Measurements from ENCODE around the gene EFCAB14.
"Not testable (repeated sequence)": the region's sequence is repeated elsewhere in the genome, so short reads cannot be mapped to it uniquely, and the experiment has no call there.

Gene EFCAB14, protein sequence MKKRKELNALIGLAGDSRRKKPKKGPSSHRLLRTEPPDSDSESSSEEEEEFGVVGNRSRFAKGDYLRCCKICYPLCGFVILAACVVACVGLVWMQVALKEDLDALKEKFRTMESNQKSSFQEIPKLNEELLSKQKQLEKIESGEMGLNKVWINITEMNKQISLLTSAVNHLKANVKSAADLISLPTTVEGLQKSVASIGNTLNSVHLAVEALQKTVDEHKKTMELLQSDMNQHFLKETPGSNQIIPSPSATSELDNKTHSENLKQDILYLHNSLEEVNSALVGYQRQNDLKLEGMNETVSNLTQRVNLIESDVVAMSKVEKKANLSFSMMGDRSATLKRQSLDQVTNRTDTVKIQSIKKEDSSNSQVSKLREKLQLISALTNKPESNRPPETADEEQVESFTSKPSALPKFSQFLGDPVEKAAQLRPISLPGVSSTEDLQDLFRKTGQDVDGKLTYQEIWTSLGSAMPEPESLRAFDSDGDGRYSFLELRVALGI

DNA sequence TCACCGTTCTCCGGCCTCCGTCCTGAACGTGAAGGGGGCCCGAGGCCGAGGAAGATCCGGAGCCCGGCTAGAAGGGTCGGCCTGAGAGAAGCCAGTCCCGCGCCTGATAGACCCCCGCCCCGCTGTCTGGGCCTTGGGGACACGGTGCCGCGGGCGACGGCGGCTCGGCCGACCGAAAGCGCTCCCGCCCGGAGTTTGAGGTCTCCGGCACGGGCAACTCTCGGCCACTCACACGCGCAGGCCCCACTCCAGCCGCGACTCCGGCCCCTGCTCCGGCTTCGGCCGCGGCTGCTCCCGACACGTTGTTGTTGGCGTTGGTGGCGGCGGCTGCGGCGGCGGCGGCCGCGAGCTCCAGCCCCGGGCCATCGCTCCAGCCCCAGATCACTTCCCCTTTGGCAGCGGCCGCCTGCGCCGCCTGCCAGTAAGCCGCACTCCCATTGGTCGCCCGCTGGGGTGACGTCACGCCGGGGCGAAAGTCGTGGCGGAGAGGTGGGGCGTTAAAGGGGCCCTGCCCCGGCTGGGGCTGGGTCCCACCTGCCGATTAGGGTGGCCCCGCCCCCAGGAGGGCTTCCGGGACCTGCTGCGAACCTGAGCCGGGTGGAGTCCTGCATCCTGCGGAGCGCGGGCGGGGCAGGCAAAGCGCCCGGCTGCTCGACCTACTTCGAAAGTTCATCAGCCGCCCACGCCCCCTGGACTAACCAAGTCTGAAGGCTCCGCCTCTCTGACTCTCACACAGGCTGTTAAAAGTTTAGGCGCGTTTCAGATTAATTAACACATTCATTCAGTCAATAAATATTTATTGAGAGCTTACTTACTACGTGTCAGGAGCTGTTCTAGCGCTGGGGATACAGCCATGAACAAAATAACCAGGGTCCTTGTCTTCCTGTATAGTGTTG lies at the start of gene EFCAB14:
TSS of gene EFCAB14 (minus strand) at position 388 of the 896 bp plus-strand sequence. CDS start 1,027 bp downstream, outside the sequence.
- peak; percentile 99 for DNase-seq

DNA sequence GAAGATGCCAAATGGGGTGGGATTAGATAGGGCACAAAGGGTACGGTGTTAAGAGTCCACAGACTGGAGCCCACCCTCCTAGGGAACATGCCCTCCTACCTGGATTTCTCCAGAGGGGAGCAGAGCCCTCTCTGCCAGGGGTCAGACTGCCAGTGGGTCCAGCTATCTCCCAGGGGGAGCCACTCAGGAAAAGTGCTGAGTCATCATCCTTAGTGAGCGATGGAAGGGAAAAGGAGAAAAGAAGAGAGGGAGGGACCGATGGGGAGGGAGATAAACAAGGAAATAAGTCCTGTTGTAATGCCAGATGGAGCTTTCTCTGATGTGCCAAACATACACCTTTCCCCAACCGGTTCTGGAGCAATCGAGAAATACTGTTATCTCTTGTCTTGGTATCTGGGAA lies 49.5 kb upstream of the EFCAB14 start:
- no peak for DNase-seq

DNA sequence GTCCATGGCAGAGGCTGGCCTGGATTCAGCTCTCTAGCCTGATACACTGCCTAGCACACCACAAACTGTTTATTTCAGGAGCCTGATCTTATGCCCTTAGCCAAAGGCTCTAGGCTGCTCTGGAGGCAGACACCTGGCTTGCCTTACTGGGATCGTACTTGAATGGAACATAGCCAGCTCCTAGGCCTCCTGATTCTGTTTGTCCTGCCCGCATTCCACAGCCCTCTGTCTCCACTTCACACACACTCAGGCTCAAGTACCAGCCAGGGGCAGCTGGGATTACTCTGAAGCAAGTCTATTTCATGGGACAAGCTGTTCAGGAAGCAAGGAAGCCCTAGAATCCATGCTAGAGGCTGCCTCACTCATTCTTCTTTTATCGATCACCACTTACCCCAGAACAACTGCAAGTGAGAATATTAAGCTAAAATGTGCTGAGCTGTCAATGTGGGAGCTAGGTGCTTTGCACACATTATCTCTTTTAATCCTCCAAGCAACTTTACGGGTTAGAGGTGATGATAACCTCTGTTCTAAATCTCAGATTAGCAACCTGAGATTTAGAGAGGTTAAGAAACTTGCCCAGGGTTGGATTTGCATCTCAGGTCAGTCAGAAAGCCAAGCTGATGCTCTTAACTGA lies 48.9 kb upstream of the EFCAB14 start:
- DNase-seq: no peak

DNA sequence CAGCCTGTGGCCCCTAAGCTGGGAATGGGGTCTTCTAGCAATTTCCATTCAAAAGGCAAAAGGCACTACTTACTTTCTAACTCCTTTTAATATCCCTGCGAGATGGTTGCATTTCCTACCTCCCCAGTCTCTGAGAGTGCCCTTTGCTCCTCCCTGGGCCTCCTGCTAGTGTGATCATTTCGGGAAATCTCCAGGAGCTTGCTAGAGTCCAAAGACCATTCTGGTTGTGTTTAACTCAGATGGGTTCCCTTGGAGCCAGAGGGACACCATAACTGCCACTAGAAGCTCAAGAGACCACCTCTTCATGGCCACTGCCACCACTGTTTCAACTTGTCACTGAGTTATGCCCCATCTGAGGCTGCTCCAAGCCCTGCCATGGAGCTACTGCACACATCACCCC lies 45.5 kb upstream of the EFCAB14 start:
- no peak for DNase-seq

DNA sequence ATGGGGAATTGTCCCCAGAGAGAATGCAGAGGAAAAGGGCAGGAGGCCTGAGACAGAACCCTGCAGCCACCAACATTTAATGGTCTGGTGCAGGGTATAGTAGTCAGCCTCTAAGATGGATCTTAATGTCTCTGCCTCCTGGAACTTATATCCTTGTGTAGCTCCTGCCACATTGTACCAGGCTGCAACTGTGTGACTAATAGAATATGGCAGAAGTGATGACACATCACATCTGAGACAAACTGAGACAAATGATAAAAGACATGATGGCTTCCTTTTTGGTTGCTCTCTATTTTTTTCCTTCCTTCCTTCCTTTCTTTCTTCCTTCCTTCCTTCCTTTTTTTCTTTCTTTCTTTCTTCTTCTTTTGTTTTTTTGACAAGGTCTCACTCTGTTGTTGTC lies 42.8 kb upstream of the EFCAB14 start:
- DNase-seq: no peak

GRCh38 chr1:46760558-46761166 lies 41.7 kb upstream of the EFCAB14 start:
- DNase-seq: no peak

- no peak for DNase-seq
Measured at GRCh38 chr1:46757956-46758528, 39.1 kb upstream of the EFCAB14 start.

GRCh38 chr1:46757247-46757955 lies 38.5 kb upstream of the EFCAB14 start:
- no peak for DNase-seq

DNA sequence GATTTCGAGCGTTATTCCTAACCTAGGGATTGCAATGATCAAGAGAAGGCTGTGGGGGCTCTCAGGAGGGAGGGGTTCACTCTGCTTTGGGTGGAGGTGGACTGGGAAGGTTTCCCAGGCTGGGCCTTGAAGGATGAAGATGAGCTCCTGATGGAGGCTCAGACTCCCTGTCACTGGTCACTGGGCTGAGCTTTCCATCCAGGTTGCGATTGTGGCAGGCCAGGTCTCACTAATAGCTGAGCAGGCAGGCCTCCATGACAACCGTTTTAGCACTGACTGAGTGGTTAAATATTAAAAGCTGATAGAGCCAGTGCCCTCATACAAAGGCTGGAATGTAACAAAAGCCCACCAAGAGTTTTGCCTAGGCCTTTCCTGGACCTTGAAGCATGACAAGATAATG lies 36.2 kb upstream of the EFCAB14 start:
- DNase-seq: no peak

DNA sequence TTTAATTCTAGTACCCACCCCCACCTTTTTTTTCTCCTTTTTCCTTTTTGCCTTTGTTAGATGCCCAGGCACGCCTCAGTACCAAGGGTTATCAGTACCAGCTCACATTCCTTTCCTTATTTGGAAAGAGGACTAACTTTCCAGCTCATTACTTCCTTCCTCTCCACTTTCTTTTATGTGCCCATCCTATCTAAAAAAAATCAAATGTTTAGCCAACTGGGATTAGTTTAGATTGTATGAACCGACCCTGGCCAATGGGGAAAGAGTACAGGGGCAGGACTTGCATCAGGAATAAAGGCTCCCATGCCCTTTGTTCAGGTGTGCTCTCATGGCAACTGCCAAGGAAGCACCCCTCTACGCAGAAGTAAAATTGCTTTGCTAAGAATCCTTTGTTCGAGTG lies 35.8 kb upstream of the EFCAB14 start:
- DNase-seq: not testable (repeated sequence)

- no peak for DNase-seq
Measured at GRCh38 chr1:46753985-46754384, 35.1 kb upstream of the EFCAB14 start.

GRCh38 chr1:46749921-46750404 lies 31.0 kb upstream of the EFCAB14 start:
- DNase-seq: no peak

DNA sequence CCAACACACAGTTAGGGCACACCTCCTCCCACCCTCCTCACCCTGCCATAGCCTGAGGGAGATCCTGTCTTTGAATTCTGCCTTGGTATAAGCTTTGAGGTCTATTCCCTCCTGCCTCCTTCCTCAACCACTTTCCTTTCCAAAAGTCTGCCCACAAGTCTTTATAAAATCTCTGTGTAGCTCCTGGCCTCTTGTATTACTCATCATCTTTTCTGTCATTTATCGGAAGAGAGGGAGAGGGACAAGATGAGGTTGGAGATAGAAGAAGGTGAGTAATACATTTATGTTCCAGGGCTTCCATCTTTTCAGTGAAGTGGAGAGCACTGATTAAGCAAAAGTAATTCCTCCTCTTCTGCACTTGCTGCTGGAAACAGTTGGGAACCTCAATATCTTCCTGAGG lies 30.5 kb upstream of the EFCAB14 start:
- no peak for DNase-seq

- DNase-seq: peak; percentile 10
Measured at GRCh38 chr1:46747683-46748288, 28.9 kb upstream of the EFCAB14 start.

GRCh38 chr1:46742069-46742468 lies 23.2 kb upstream of the EFCAB14 start:
- DNase-seq: no peak

GRCh38 chr1:46735708-46736324 lies 16.9 kb upstream of the EFCAB14 start:
- DNase-seq: peak; percentile 33

DNA sequence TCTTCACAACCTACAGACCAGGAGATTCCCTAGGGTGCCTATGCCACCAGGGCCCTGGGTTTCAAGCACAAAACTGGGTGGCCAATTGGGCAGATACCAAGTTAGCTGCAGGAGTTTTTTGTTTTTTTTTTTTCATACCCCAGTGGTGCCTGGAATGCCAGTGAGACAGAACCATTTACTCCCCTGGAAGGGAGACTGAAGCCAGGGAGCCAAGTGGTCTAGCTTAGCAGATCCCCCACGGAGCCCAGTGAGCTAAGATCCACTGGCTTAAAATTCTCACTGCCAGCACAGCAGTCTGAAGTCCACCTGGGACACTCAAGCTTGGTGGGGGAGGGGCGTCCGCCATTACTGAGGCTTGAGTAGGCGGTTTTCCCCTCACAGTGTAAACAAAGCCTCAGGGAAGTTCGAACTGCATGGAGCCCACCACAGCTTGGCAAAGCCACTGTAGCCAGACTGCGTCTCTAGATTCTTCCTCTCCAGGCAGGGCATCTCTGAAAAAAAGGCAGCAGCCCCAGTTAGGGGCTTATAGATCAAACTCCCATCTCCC lies 9.5 kb upstream of the EFCAB14 start:
- not testable (repeated sequence) for DNase-seq

- DNase-seq: no peak
Measured at GRCh38 chr1:46725736-46726108, 6.8 kb upstream of the EFCAB14 start.

GRCh38 chr1:46724991-46725735 lies 6.2 kb upstream of the EFCAB14 start:
- DNase-seq: peak; percentile 74

- no peak for DNase-seq
Measured at GRCh38 chr1:46723901-46724300, 5.0 kb upstream of the EFCAB14 start.
